Activated CD8-positive, alpha-beta T cell treated with anti-CD3 and anti-CD28 coated beads, Interleukin-2, amount 10 ng/mL, durations not matched to agents 7 days and 5 days (primary cell): Measurements from ENCODE around the gene CTNND2. TPM values are rescaled to one million over a fixed set of nuclear protein-coding genes. Genes with fewer than 3 reads are reported as not detected.

ENCODE experiments used
- ATAC-seq: fragments of 150-1000 bp; cut with Tn5 transposase; one replicate; pipeline ENCODE4 v1.10.0; 2021; ENCODE audit warnings: moderate library complexity
- CTCF ChIA-PET: fragments of 350-600 bp; sonication (Branson Sonifier 250); formaldehyde crosslinking; loops from one replicate; lab custom pipeline; 2021; ENCODE audit warnings: antibody characterized with exemption; lab: Charles Lee
- POLR2A ChIA-PET: fragments of 350-600 bp; sonication (Branson Sonifier 250); formaldehyde crosslinking; loops from one replicate; lab custom pipeline; 2021; ENCODE audit warnings: antibody characterized with exemption; lab: Charles Lee
- DNase-seq: peaks from one replicate; pipeline ENCODE4 v3.0.0-alpha.2; 2020
- H3K27ac Mint-ChIP-seq: one replicate; pipeline ENCODE4 v1.8.0; 2021; ENCODE audit warnings: mild to moderate bottlenecking, mixed read lengths
- H3K27me3 Mint-ChIP-seq: one replicate; pipeline ENCODE4 v1.8.0; 2021; ENCODE audit warnings: low read depth, mixed read lengths
- H3K36me3 Mint-ChIP-seq: one replicate; pipeline ENCODE4 v1.8.0; 2021; ENCODE audit warnings: low read depth, mixed read lengths
- H3K4me1 Mint-ChIP-seq: one replicate; pipeline ENCODE4 v1.8.0; 2021; ENCODE audit warnings: low read depth, mixed read lengths
- H3K4me3 Mint-ChIP-seq: one replicate; pipeline ENCODE4 v1.8.0; 2021; ENCODE audit warnings: mild to moderate bottlenecking, mixed read lengths
- H3K9me3 Mint-ChIP-seq: one replicate; pipeline ENCODE4 v1.8.0; 2022; ENCODE audit warnings: mixed read lengths; ENCODE audit not compliant: insufficient read depth
- total RNA-seq, 2 experiments: library from RNA; stranded (reverse); gene quantifications; one replicate each; pipeline ENCODE4 v1.2.3, GENCODE V29; 2021

The CTNND2 gene
- total RNA-seq, 2 experiments from 2014 or later = not detected

- H3K4me3 Mint-ChIP-seq = no peak overlapping the region
- H3K36me3 Mint-ChIP-seq = no peaks in the 10 kb centered on the region
- H3K27me3 Mint-ChIP-seq = no peaks in the 10 kb centered on the region
- H3K9me3 Mint-ChIP-seq = no peaks in the 10 kb centered on the region
- no peak overlapping the region for H3K27ac Mint-ChIP-seq
- POLR2A ChIA-PET = no interaction called here
- DNase-seq = no peak
- H3K4me1 Mint-ChIP-seq = no peaks in the 10 kb centered on the region
- ATAC-seq = no peak
- CTCF ChIA-PET = no interaction called here
Observed at GRCh38 chr5:11148810-11149539, 755.3 kb downstream of the CTNND2 start.

- Mint-ChIP-seq H3K27ac (no peak overlapping the region), H3K4me3 (no peak overlapping the region), H3K4me1 (no peaks in the 10 kb centered on the region), H3K9me3 (no peaks in the 10 kb centered on the region), H3K27me3 (no peaks in the 10 kb centered on the region), H3K36me3 (no peaks in the 10 kb centered on the region)
- DNase-seq (no peak), ATAC-seq (no peak)
- CTCF ChIA-PET = no interaction called here
- POLR2A ChIA-PET = no interaction called here
Observed at GRCh38 chr5:11146171-11146570, 758.1 kb downstream of the CTNND2 start.

- H3K4me3 Mint-ChIP-seq = no peak overlapping the region
- H3K27ac Mint-ChIP-seq = no peak overlapping the region
- POLR2A ChIA-PET = no interaction called here
- DNase-seq = no peak
- no peaks in the 10 kb centered on the region for H3K9me3 Mint-ChIP-seq
- no peaks in the 10 kb centered on the region for H3K36me3 Mint-ChIP-seq
- ATAC-seq = no peak
- H3K4me1 Mint-ChIP-seq = no peaks in the 10 kb centered on the region
- no peaks in the 10 kb centered on the region for H3K27me3 Mint-ChIP-seq
- CTCF ChIA-PET = no interaction called here
Observed at GRCh38 chr5:11143456-11144267, 760.6 kb downstream of the CTNND2 start.

GRCh38 chr5:11139217-11139865 lies 764.9 kb downstream of the CTNND2 start:
- CTCF ChIA-PET = no interaction called here

GRCh38 chr5:11130131-11130530 lies 774.1 kb downstream of the CTNND2 start:
- Mint-ChIP-seq H3K4me3 (no peak overlapping the region), H3K36me3 (no peaks in the 10 kb centered on the region), H3K27ac (no peak overlapping the region), H3K9me3 (no peaks in the 10 kb centered on the region), H3K27me3 (no peaks in the 10 kb centered on the region), H3K4me1 (no peaks in the 10 kb centered on the region)
- ChIA-PET CTCF (no interaction called here), POLR2A (no interaction called here)
- no peak for DNase-seq
- no peak for ATAC-seq

More at GRCh38 chr5:11139217-11139865, 764.9 kb downstream of the CTNND2 start:
- no peak overlapping the region for H3K4me3 Mint-ChIP-seq
- H3K27ac Mint-ChIP-seq = no peak overlapping the region
- no peak for DNase-seq
- no peaks in the 10 kb centered on the region for H3K36me3 Mint-ChIP-seq
- POLR2A ChIA-PET = no interaction called here
- no peaks in the 10 kb centered on the region for H3K4me1 Mint-ChIP-seq
- no peak for ATAC-seq
- H3K27me3 Mint-ChIP-seq = peaks cover 1% of the 10 kb centered on the region
- H3K9me3 Mint-ChIP-seq = no peaks in the 10 kb centered on the region

GRCh38 chr5:11128021-11128420 lies 776.2 kb downstream of the CTNND2 start:
- H3K9me3 Mint-ChIP-seq = no peaks in the 10 kb centered on the region
- DNase-seq (no peak), ATAC-seq (no peak)
- H3K27me3 Mint-ChIP-seq = no peaks in the 10 kb centered on the region
- ChIA-PET POLR2A (no interaction called here), CTCF (no interaction called here)
- H3K4me3 Mint-ChIP-seq = no peak overlapping the region
- H3K27ac Mint-ChIP-seq = no peak overlapping the region
- no peaks in the 10 kb centered on the region for H3K36me3 Mint-ChIP-seq
- H3K4me1 Mint-ChIP-seq = no peaks in the 10 kb centered on the region

- Mint-ChIP-seq H3K4me3 (no peak overlapping the region), H3K9me3 (no peaks in the 10 kb centered on the region), H3K27ac (no peak overlapping the region), H3K36me3 (no peaks in the 10 kb centered on the region), H3K27me3 (no peaks in the 10 kb centered on the region), H3K4me1 (no peaks in the 10 kb centered on the region)
- ATAC-seq (no peak), DNase-seq (no peak)
- ChIA-PET POLR2A (no interaction called here), CTCF (no interaction called here)
Observed at GRCh38 chr5:11126844-11127243, 777.4 kb downstream of the CTNND2 start.

GRCh38 chr5:11121885-11122284 lies 782.4 kb downstream of the CTNND2 start:
- ChIA-PET POLR2A (no interaction called here), CTCF (no interaction called here)
- H3K9me3 Mint-ChIP-seq = no peaks in the 10 kb centered on the region
- H3K27ac Mint-ChIP-seq = no peak overlapping the region
- no peak overlapping the region for H3K4me3 Mint-ChIP-seq
- no peaks in the 10 kb centered on the region for H3K36me3 Mint-ChIP-seq
- H3K4me1 Mint-ChIP-seq = no peaks in the 10 kb centered on the region
- no peaks in the 10 kb centered on the region for H3K27me3 Mint-ChIP-seq
- no peak for ATAC-seq
- no peak for DNase-seq

- H3K4me3 Mint-ChIP-seq = no peak overlapping the region
Observed at GRCh38 chr5:11110128-11110527, 794.1 kb downstream of the CTNND2 start.

GRCh38 chr5:11105696-11106095 lies 798.5 kb downstream of the CTNND2 start:
- H3K27ac Mint-ChIP-seq = no peak overlapping the region

More at GRCh38 chr5:11110128-11110527, 794.1 kb downstream of the CTNND2 start:
- H3K4me1 Mint-ChIP-seq = no peaks in the 10 kb centered on the region
- ChIA-PET POLR2A (interaction anchor here (0.6 kb wide), 1 partner anchor 14 kb away, joined by 3 read pairs; no protein-coding TSS in a partner anchor), CTCF (no interaction called here)
- no peaks in the 10 kb centered on the region for H3K36me3 Mint-ChIP-seq
- DNase-seq (no peak), ATAC-seq (no peak)
- no peaks in the 10 kb centered on the region for H3K9me3 Mint-ChIP-seq
- H3K27me3 Mint-ChIP-seq = no peaks in the 10 kb centered on the region
- no peak overlapping the region for H3K27ac Mint-ChIP-seq

GRCh38 chr5:11104651-11105112 lies 799.6 kb downstream of the CTNND2 start:
- Mint-ChIP-seq H3K27ac (no peak overlapping the region), H3K4me1 (no peaks in the 10 kb centered on the region), H3K27me3 (no peaks in the 10 kb centered on the region), H3K9me3 (no peaks in the 10 kb centered on the region), H3K4me3 (no peak overlapping the region), H3K36me3 (no peaks in the 10 kb centered on the region)
- no peak for DNase-seq
- ChIA-PET POLR2A (no interaction called here), CTCF (no interaction called here)
- no peak for ATAC-seq

More at GRCh38 chr5:11105696-11106095, 798.5 kb downstream of the CTNND2 start:
- no peaks in the 10 kb centered on the region for H3K9me3 Mint-ChIP-seq
- no peaks in the 10 kb centered on the region for H3K36me3 Mint-ChIP-seq
- no peak overlapping the region for H3K4me3 Mint-ChIP-seq
- ChIA-PET CTCF (no interaction called here), POLR2A (no interaction called here)
- DNase-seq (no peak), ATAC-seq (no peak)
- H3K27me3 Mint-ChIP-seq = no peaks in the 10 kb centered on the region
- no peaks in the 10 kb centered on the region for H3K4me1 Mint-ChIP-seq

GRCh38 chr5:11104210-11104609 lies 800.0 kb downstream of the CTNND2 start:
- no peak overlapping the region for H3K27ac Mint-ChIP-seq
- ChIA-PET POLR2A (no interaction called here), CTCF (no interaction called here)
- H3K36me3 Mint-ChIP-seq = no peaks in the 10 kb centered on the region
- no peaks in the 10 kb centered on the region for H3K9me3 Mint-ChIP-seq
- DNase-seq (no peak), ATAC-seq (no peak)
- H3K4me3 Mint-ChIP-seq = no peak overlapping the region
- no peaks in the 10 kb centered on the region for H3K4me1 Mint-ChIP-seq
- no peaks in the 10 kb centered on the region for H3K27me3 Mint-ChIP-seq
